ENCODE measurements around the gene ADAMTSL3.

DNA sequence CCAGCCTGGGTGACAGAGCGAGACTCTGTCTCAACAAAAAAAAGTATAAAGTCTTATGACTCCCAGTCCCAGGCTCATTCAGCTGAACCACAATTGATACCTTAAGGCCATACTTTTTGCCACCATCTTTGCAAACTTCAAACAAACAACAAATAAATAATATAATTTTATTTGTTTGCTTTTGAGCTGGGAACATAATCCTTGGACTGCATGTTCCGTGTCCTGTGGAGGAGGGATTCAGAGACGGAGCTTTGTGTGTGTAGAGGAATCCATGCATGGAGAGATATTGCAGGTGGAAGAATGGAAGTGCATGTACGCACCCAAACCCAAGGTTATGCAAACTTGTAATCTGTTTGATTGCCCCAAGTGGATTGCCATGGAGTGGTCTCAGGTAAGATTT lies 238.6 kb downstream of the ADAMTSL3 start:
- TF ChIP-seq, protein P1, sequence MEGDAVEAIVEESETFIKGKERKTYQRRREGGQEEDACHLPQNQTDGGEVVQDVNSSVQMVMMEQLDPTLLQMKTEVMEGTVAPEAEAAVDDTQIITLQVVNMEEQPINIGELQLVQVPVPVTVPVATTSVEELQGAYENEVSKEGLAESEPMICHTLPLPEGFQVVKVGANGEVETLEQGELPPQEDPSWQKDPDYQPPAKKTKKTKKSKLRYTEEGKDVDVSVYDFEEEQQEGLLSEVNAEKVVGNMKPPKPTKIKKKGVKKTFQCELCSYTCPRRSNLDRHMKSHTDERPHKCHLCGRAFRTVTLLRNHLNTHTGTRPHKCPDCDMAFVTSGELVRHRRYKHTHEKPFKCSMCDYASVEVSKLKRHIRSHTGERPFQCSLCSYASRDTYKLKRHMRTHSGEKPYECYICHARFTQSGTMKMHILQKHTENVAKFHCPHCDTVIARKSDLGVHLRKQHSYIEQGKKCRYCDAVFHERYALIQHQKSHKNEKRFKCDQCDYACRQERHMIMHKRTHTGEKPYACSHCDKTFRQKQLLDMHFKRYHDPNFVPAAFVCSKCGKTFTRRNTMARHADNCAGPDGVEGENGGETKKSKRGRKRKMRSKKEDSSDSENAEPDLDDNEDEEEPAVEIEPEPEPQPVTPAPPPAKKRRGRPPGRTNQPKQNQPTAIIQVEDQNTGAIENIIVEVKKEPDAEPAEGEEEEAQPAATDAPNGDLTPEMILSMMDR (IDR thresholded peaks at IDR 0.05) = no peak
- TF ChIP-seq POLR2A (IDR thresholded peaks at IDR 0.05) = no peak

Data from heart left ventricle (tissue), 13 donors.